Chondrocyte (in vitro differentiated cells): ENCODE data around the gene BDH1. TPM values are rescaled to one million over a fixed set of nuclear protein-coding genes. Genes with fewer than 3 reads are reported as not detected.

Source experiments
- DNase-seq: peaks from one replicate; pipeline ENCODE4 v3.0.0; 2021; ENCODE audit warnings: mixed read lengths, low spot score
- H3K27ac Mint-ChIP-seq: one replicate; pipeline ENCODE4 v1.8.0; 2021; ENCODE audit warnings: mild to moderate bottlenecking, moderate library complexity, mixed read lengths; ENCODE audit not compliant: unreplicated experiment
- H3K27me3 Mint-ChIP-seq: 2 replicates; pipeline ENCODE4 v1.8.0; 2021; ENCODE audit warnings: low read depth, mixed read lengths
- H3K36me3 Mint-ChIP-seq: 2 replicates; pipeline ENCODE4 v1.8.0; 2021; ENCODE audit warnings: low read depth, mixed read lengths
- H3K4me1 Mint-ChIP-seq: 2 replicates; pipeline ENCODE4 v1.8.0; 2021; ENCODE audit warnings: low read depth, mild to moderate bottlenecking, mixed read lengths
- H3K4me3 Mint-ChIP-seq: one replicate; pipeline ENCODE4 v1.8.0; 2021; ENCODE audit warnings: mild to moderate bottlenecking, moderate library complexity, mixed read lengths; ENCODE audit not compliant: unreplicated experiment
- H3K9me3 Mint-ChIP-seq: 2 replicates; pipeline ENCODE4 v1.8.0; 2021; ENCODE audit warnings: low read depth, mixed read lengths
- total RNA-seq: library from RNA; stranded (reverse); gene quantifications from 3 replicates; pipeline ENCODE4 v1.2.1, GENCODE V29; 2021
- TF ChIP-seq, protein P1 (sequence below): fragments of 200-600 bp; sonication (generic); IDR thresholded peaks from 2 replicates; pipeline ENCODE4 v1.5.0; 2021; ENCODE audit warnings: antibody characterized with exemption, mild to moderate bottlenecking, moderate library complexity

BDH1 gene
- total RNA-seq, 1 donor from 2014 or later: 8.4 TPM

DNA sequence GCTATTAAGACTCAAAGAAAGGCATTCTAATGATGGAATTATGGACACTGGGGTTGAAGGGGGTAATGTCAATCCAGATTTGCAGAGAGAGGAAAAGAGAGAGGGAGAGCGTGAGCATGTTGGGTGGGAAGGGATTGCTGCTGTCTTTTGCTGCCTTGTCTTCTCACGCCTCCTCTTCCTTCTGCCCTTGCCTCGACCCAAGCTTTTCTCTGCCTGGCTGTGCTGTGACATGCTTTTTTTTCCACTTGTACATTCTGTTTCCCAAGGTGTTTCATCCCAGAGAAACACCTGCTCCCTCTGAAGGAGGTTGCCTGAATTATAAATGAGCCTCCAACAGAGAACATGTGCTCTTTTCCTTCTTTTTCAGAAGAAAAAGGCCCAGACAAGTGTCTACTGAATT lies 80.3 kb downstream of the BDH1 start:
- H3K36me3 Mint-ChIP-seq: peaks cover 1% of the 10 kb centered on the region

DNA sequence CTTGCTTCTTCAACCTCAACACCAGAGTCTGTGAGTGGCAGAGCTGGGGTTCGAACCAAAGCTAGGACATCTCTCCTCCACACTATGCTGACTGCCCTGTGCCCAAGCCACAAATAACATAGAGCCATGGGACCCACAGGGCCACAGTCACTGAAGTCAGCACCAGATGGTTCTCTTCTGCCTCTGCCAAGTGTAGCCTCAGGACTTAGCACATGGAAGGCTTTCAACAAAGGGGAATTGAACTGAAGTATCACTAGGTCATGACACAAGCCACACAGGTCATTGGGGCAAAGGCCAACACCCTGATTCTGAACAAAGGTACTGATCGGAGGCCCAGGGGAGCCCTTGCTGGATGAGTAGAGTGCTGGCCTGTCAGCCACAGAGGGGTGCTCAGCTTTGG lies 83.6 kb downstream of the BDH1 start:
- no peak for DNase-seq
- Mint-ChIP-seq H3K9me3 (no peaks in the 10 kb centered on the region), H3K4me1 (peaks cover 56% of the 10 kb centered on the region), H3K27me3 (no peaks in the 10 kb centered on the region), H3K4me3 (no peak overlapping the region), H3K27ac (no peak overlapping the region), H3K36me3 (peaks cover 1% of the 10 kb centered on the region)
- TF ChIP-seq, protein P1, sequence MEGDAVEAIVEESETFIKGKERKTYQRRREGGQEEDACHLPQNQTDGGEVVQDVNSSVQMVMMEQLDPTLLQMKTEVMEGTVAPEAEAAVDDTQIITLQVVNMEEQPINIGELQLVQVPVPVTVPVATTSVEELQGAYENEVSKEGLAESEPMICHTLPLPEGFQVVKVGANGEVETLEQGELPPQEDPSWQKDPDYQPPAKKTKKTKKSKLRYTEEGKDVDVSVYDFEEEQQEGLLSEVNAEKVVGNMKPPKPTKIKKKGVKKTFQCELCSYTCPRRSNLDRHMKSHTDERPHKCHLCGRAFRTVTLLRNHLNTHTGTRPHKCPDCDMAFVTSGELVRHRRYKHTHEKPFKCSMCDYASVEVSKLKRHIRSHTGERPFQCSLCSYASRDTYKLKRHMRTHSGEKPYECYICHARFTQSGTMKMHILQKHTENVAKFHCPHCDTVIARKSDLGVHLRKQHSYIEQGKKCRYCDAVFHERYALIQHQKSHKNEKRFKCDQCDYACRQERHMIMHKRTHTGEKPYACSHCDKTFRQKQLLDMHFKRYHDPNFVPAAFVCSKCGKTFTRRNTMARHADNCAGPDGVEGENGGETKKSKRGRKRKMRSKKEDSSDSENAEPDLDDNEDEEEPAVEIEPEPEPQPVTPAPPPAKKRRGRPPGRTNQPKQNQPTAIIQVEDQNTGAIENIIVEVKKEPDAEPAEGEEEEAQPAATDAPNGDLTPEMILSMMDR: no peak

More for the DNA sequence above, 80.3 kb downstream of the BDH1 start:
- Mint-ChIP-seq H3K4me1 (peaks cover 49% of the 10 kb centered on the region), H3K27me3 (no peaks in the 10 kb centered on the region), H3K4me3 (no peak overlapping the region), H3K27ac (no peak overlapping the region), H3K9me3 (peaks cover 3% of the 10 kb centered on the region)
- TF ChIP-seq, protein P1: no peak
- DNase-seq: no peak

DNA sequence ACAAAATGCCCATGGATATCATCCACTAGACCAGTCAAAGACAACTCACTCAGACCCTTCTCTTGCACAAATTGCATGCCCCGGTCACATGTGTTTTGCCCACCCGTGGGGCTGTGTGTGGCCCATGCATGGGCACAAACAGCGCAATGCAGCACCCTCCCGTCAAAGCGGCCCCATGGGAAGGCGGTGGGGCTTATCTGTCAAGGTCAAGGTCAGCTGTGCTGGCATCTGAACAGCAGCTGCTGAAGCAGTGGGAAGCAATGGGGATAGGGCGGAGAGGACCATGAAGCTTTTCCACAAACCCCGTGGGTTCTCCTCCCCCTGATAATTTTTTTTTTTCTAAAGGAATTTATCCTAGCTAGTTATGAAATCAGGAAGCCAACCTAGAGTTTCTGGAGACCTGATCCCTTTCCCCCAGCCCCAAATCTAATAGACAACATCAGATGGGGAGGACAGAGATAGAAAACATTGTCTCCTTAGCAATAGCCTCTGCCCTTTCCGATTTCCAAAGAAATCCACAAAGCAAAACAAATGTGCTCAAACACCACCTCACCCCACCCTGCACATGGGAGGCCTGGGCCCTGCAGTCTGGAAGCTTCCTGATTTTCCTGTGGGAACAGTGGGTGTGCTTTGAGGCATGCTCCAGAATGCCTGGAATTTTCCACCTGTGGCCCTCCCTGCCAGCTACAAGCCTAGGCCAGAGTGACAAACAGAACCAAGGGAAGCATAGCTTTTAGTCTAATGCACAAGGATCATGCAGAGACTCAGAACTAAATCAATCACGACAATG lies 84.4 kb downstream of the BDH1 start:
- TF ChIP-seq, protein P1: no peak
- no peak overlapping the region for H3K4me3 Mint-ChIP-seq
- H3K4me1 Mint-ChIP-seq: peaks cover 63% of the 10 kb centered on the region
- H3K27ac Mint-ChIP-seq: peak overlapping the region; percentile 51
- H3K27me3 Mint-ChIP-seq: no peaks in the 10 kb centered on the region
- no peak for DNase-seq
- peaks cover 1% of the 10 kb centered on the region for H3K36me3 Mint-ChIP-seq
- H3K9me3 Mint-ChIP-seq: no peaks in the 10 kb centered on the region

DNA sequence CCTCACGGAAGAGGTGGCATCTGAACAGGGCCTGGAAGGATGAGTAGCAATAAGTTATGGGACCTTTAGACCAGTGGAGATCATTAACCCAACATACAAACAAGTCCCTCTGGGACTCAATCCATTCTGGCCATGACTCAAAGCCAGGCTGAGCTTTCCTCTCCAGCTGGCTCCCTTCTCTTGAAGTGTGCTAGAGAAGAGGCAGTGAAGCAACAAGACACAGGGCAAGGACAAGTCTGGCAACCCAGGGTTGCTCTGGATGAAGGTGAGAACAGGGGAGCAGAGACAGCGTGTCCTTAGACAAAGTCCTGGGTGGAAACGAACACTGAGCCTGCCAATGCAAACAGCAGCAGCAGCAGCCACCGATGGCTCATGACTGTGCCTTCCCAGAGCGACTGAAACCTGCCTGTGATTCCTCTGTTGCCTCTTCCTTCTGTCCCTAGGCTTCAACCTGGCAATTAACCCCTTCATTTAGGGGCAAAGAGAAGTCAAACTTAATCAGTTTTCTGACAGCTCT lies 86.8 kb downstream of the BDH1 start:
- TF ChIP-seq, protein P1: no peak
- peak; percentile 24 for DNase-seq
- no peaks in the 10 kb centered on the region for H3K9me3 Mint-ChIP-seq
- H3K36me3 Mint-ChIP-seq: peaks cover under 1% of the 10 kb centered on the region
- H3K4me1 Mint-ChIP-seq: peaks cover 83% of the 10 kb centered on the region
- no peaks in the 10 kb centered on the region for H3K27me3 Mint-ChIP-seq
- peak overlapping the region; percentile 39 for H3K27ac Mint-ChIP-seq
- no peak overlapping the region for H3K4me3 Mint-ChIP-seq

DNA sequence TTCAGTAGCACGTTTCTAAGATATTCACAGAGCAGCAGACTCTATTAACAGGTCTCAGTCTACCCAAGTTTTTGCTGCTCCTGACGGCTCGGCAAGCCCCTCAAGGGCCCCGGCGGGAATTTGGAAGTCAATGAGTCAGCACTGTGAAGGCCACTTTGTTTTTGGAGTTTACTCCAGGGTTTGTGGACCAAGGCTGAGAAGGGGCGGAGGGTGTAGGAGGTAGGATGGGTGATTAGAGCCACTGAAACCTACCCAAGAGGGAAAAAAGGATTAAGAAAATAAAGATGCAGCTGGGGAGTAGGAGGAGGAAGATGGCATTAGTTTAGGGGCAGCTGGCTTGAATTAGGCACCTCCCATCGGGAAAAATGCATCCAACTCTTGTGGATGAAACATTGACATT lies 87.6 kb downstream of the BDH1 start:
- DNase-seq: peak; percentile 33
- Mint-ChIP-seq H3K9me3 (no peaks in the 10 kb centered on the region), H3K4me1 (peaks cover 85% of the 10 kb centered on the region), H3K36me3 (no peaks in the 10 kb centered on the region), H3K27me3 (no peaks in the 10 kb centered on the region), H3K4me3 (no peak overlapping the region), H3K27ac (peak overlapping the region; percentile 39)
- TF ChIP-seq, protein P1: no peak
